Right lobe of liver (tissue), 4 donors: ENCODE measurements around the gene SIX5.

Experiments
- POLR2A ChIP-seq: fragments of 450-650 bp; IDR thresholded peaks from one replicate; pipeline ENCODE4 v1.6.1; 2017; ENCODE audit warnings: antibody characterized with exemption, mild to moderate bottlenecking
- TF ChIP-seq, protein P1 (sequence below), 4 donors: fragments of 200-600 bp in 3 of 4; fragments of 450-650 bp in 1 of 4; IDR thresholded peaks; one replicate each; pipeline versions ENCODE4 v1.5.1 to v1.8.0; 2016 to 2022; ENCODE audit warnings: antibody characterized with exemption in 4 of 4, mild to moderate bottlenecking in 2 of 4
- donor health status: DM: no; HTN: no; CAD: no.
- donor health status: DM: no; HTN: no; CAD: no.
- donor health status: DM: no; HTN: yes; CAD: no.

DNA sequence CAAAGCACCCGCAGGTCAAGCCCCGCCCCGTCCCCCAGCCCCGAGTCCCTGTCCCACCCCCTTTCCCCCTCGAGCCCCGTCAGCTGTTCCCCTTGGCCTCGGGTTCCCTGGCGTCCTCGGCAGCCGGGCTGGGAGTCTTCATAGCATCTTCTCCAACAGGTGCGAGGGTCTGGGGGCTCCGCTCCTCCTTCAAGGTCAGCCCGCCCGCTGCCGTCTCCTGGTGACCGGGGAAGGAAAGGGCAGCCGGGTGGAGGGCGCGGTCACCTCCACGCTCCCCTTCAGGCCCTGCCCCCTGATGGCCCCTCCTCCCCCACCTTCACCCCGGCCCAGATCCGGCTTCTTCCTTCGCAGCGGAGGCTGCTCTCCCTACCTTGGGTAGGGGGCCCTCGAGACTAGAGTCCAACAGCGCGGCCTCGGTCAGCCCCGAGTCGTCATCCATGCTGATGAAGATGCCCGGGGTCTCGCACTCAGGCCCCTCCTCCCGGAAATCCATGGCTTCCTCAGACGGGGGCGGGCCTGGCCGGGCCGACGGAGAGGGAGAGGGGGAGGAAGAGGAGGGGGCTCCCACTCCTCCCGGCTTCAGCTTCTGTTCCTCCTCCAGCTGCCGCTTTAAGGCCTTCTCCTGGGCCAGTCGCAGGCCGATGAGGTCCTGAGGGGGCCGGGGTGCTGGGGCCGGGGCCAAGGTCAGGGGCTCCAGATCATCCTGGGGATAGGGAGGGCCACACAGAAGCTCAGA lies 46.6 kb upstream of the SIX5 start:
- no peak for TF ChIP-seq POLR2A
- TF ChIP-seq, protein P1, sequence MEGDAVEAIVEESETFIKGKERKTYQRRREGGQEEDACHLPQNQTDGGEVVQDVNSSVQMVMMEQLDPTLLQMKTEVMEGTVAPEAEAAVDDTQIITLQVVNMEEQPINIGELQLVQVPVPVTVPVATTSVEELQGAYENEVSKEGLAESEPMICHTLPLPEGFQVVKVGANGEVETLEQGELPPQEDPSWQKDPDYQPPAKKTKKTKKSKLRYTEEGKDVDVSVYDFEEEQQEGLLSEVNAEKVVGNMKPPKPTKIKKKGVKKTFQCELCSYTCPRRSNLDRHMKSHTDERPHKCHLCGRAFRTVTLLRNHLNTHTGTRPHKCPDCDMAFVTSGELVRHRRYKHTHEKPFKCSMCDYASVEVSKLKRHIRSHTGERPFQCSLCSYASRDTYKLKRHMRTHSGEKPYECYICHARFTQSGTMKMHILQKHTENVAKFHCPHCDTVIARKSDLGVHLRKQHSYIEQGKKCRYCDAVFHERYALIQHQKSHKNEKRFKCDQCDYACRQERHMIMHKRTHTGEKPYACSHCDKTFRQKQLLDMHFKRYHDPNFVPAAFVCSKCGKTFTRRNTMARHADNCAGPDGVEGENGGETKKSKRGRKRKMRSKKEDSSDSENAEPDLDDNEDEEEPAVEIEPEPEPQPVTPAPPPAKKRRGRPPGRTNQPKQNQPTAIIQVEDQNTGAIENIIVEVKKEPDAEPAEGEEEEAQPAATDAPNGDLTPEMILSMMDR (IDR thresholded peaks at IDR 0.05): no peak
